Vagina (tissue), 2 donors: ENCODE data around the gene TMEM161B.

Experiments
- POLR2A ChIP-seq, 2 donors: fragments of 450-650 bp; IDR thresholded peaks; one replicate each; pipeline ENCODE4 v1.6.1; 2017; ENCODE audit warnings: antibody characterized with exemption in 2 of 2, mild to moderate bottlenecking in 2 of 2, moderate library complexity in 2 of 2
- POLR2AphosphoS5 ChIP-seq, 2 donors: sonication (generic); formaldehyde crosslinking; IDR thresholded peaks; one replicate each; pipeline ENCODE4 v1.9.0; 2017; ENCODE audit warnings: antibody characterized with exemption in 2 of 2, mild to moderate bottlenecking in 2 of 2, low read depth in 1 of 2; ENCODE audit not compliant: insufficient read depth in 1 of 2
- TF ChIP-seq, protein P1 (sequence below), 3 experiments: fragments of 450-650 bp in 2 of 3; fragments of 200-600 bp in 1 of 3; sonication (generic) in 1 of 3; IDR thresholded peaks; one replicate each; pipeline ENCODE4 v1.5.1; 2017 to 2019; ENCODE audit warnings: antibody characterized with exemption in 3 of 3, mild to moderate bottlenecking in 2 of 3, moderate library complexity in 2 of 3

DNA sequence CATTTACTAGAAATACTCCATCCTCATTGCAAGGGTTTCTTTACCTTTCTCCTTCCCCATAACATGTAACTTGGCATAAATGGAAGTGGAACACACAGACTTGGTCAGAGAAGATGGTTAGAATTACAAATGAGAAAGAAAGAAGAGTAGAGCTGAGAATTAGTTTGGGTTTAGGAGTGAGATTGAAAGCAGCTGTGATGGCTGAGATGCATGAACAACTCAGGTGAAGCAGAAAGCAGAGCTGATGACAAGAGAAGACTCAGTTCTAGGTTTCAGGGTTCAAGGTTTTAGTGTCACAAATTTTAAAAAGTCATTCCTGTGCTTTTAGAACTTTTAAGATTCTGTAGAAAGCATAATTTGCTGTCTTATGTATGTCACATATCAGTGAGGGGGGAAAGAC is 54.0 kb downstream of the TMEM161B start:
- TF ChIP-seq, protein P1, sequence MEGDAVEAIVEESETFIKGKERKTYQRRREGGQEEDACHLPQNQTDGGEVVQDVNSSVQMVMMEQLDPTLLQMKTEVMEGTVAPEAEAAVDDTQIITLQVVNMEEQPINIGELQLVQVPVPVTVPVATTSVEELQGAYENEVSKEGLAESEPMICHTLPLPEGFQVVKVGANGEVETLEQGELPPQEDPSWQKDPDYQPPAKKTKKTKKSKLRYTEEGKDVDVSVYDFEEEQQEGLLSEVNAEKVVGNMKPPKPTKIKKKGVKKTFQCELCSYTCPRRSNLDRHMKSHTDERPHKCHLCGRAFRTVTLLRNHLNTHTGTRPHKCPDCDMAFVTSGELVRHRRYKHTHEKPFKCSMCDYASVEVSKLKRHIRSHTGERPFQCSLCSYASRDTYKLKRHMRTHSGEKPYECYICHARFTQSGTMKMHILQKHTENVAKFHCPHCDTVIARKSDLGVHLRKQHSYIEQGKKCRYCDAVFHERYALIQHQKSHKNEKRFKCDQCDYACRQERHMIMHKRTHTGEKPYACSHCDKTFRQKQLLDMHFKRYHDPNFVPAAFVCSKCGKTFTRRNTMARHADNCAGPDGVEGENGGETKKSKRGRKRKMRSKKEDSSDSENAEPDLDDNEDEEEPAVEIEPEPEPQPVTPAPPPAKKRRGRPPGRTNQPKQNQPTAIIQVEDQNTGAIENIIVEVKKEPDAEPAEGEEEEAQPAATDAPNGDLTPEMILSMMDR (IDR thresholded peaks at IDR 0.05): no peak
- TF ChIP-seq POLR2A (IDR thresholded peaks at IDR 0.05): no peak
- no peak for TF ChIP-seq POLR2AphosphoS5 (IDR thresholded peaks at IDR 0.05; ENCODE audit: insufficient read depth in 1 of 2, low read depth in 1 of 2)
